GM18519 (cell line): ENCODE data around the gene NPAS2.

Experiments
- ATAC-seq: cut with Tn5 transposase; IDR thresholded peaks from one replicate; pipeline ENCODE4 v1.9.1; 2021; ENCODE audit warnings: mild to moderate bottlenecking, moderate library complexity; ENCODE audit not compliant: unreplicated experiment, low FRiP score

NPAS2 gene

DNA sequence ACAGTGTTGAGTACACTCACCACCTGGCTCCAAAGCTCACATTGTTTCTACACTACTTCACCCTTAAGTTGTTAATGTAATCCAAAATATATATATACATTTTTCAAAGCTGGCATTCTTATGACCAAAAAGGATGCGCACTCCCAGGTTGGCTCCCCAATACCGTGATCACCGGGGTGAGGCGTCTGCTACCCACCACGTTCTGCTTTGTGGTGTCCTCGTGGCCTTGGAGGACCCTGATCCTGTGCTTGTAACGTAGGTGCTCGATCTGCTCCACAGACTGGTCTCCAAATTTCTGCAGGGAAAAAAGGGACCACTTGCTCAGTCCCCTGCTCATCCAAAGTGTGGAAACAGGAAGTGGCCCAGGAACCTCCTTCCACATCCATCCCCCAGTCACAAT lies 207.9 kb downstream of the NPAS2 start:
- no peak for ATAC-seq

DNA sequence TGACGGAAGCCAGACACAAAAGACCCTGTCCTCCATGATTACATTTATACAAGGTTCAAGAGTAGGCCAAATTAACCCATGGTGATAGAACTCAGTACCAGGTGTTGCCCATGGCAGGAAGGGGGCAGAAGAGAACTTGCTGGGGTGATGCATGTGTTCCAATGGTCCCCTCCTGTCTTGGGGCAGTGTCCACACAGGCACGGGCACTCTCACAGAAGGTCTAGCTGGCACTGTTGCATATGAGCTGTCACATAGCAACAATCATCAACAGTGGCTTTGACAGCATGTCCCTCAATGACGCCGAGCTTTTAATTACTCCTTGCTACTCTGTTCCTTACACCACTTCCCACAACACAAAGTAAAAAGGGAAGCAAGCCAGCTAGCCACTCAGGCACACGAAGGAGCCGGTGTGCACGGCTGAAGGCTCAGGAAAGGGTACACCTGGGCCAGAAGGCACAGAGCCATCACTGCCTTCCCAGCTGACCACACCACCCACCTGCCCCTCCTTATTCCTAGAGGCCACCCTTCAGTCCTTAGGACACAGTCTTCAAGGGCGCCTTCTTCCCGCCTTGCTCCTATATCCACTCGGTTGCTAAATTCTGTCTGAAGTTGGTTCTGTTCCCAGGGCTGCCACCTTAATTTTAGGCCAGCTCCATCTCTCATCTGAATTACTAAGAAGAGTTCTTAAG lies 211.1 kb downstream of the NPAS2 start:
- no peak for ATAC-seq

DNA sequence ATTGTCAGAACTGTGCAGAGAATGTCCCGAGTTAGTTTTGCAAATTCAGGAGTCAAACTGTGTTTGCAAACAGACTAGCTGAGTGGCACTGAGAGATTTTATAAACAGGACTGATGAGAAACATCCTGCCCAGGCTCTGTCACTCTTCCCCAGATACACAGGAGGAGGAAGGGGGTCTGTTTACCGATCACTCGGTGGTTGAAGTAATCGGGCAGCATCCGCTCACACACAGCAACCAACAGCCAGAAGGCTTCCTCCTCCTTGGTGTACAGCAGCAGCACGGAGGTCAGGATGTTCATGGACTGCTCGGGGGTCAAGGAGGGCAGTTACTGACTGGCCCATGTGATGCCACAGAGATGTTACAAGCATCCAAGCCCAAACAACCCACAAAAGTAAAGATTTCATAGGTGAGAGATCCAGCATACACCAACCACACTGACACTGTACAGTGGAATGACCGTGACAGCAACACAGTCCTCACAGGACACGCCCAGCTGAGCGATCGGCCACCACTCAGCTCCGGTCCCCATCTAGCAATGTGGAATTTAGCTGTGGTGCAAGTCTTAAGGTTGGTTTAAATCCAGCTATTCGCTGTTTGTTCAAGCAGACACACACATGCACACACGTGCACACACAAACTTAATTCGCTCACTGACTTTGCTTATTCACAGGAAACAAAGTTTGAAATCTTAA lies 212.3 kb downstream of the NPAS2 start:
- ATAC-seq: no peak

DNA sequence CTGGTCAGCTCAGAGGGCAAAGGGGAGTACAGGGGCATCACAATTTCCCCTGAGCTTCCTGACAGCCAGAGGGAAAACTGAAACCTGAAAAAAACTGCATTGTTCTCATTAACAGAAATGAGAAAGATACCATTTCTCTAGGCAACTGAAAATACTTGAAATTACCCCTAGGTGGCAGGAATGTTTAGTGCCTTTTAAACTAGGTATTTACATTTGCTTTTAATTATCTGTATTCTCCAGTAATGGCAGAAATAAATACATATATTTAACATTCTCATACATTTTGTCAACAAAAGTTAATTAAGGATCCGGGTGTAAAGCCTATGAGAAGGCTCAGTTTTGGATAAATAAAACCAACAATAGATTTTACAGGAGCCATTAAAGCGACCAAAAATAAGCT lies 216.6 kb downstream of the NPAS2 start:
- ATAC-seq: no peak

DNA sequence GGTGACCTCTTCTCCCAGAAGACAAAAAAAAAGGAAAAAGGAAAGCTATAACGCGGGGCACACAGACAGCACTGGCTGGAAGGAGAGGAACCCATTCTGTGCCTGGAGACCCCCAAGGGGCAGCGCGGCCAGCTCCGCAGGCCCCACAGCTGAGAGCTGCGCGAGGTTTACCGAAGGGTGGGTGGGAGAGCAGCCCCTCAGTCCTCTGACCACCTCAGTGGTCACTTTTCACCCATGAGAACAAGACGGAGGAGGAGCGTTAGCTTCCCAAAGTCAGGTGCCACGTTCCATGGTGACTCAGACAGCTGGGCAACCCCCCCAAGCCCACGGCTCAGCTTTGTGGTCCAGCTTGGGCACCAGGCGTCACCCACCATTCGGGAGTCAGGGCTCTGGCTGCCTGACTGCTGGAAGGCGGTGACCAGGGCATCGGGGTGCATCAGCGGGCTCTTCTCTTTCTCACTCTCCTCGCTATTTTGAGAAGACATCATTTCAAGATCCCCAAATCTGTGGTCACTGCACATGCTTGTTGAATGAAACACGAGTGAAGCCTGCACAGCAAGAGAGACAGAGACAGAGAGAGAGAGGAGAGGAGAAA lies 217.3 kb downstream of the NPAS2 start:
- no peak for ATAC-seq

DNA sequence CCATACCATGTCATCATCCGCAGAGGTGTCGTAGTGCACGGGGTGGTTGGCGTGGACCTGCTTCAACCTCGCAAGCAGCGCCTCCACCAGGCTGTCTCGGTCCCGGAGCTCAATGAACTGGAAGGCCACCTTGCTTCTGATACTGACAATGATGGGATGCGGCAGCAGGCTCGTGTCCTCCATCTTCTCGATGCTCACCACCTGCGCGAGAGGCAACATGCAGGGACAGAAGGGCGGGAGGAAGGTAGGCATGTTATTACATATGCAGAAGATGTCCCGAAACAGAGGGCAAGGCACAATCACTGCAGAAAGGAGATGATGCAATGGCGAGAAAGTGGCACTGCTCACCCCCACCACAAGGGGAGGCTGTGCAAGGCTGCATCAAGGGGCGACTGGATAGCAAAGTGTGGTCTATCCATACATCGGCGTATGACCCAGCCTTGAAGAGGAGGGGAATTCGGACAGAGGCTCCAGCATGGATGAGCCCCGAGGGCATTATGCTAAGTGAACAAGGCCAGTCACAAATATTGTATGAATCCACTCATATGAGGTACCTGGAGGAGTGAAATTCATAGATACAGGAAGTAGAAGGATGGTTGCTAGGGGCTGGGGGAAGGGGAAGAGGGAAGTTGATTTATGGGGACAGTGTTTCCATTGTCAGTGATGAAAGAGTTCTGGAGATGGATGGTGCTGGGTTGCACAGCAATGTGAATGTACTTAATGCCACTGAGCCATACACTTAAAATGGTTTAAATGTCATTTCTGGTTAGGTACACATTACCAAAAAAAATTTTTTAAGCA lies 218.7 kb downstream of the NPAS2 start:
- no peak for ATAC-seq

DNA sequence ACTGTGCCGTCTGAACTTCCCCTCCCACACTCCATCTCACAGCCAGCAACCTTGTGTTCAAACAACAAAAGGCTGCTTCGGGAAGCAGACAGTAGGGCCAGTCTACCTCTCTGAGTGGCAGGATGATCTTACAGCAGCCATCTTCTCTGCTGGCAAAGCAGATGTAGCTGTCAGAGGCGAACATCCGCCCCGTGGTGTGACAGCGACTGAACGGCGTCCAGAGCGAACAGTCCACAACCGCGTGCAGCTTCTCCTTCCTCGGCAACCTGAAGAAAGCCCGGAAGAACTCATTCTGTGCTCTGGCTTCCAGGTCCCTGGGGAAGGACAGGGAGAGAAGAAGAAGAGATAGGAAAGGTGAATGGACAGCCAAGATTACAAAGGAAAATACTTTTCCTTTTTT lies 220.1 kb downstream of the NPAS2 start:
- ATAC-seq: no peak

DNA sequence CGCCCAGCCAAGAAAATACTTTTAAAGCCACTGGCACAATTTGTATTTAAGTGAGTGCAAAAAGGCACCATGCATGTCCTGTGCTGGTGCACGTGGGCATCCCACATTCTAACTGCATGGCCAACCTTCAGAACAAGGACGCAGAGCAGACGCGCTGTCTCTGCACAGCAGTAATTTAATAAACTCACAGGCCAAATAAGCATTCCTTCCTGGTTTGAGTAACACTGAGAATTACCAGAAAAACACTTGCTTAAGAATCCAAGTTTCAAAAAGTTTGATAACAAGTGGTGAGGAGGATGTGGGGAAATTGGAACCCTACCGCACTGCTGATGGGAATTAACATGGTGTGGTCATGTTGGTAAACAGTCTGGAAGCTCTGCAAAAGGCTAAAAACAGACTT lies 220.8 kb downstream of the NPAS2 start:
- ATAC-seq: no peak

DNA sequence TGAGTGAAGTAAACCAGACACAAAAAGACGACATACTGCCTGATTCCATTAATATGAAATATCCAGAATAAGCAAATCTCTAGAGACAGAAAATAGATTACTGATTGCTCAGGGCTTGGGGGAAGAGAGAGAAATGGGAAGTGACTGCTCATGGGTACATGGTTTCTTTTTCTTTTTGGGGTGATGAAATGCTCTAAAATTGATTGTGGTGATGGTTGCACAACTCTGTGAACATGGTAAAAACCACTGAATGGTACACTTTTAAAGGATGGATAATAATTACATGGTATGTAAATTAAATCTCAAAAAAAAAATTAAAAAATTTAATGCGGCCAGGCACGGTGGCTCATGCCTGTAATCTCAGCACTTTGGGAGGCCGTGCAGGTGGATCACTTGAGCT lies 221.5 kb downstream of the NPAS2 start:
- no peak for ATAC-seq

DNA sequence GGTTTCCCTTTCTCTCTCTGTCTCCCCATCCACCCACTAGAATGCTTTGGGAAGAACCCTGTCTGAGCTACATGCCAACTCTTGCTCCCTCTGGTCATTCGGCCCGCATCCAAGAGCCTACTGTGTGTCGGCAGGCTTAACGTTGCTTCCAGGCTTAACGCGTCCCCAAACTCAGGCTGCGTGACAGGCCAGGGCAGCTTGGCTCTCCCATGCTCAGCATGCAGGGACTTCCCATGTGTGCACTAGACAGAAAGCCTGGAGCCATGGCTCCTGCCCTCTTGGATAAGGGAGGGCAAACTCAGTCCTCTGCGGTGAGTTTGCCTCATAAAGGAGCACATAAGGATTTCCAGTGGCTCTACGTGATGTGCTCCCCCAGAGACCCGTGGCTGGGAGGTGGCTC lies 225.4 kb downstream of the NPAS2 start:
- no peak for ATAC-seq
